Activated CD8-positive, alpha-beta T cell treated with anti-CD3 and anti-CD28 coated beads, Interleukin-2, amount 10 ng/mL, durations not matched to agents 7 days and 5 days (primary cell): ENCODE data around the gene RBMS3. TPM values are rescaled to one million over a fixed set of nuclear protein-coding genes. Genes with fewer than 3 reads are reported as not detected.

Experiments used
- ATAC-seq: fragments of 150-1000 bp; cut with Tn5 transposase; one replicate; pipeline ENCODE4 v1.10.0; 2021; ENCODE audit warnings: moderate library complexity
- CTCF ChIA-PET: fragments of 350-600 bp; sonication (Branson Sonifier 250); formaldehyde crosslinking; loops from one replicate; lab custom pipeline; 2021; ENCODE audit warnings: antibody characterized with exemption; lab: Charles Lee
- POLR2A ChIA-PET: fragments of 350-600 bp; sonication (Branson Sonifier 250); formaldehyde crosslinking; loops from one replicate; lab custom pipeline; 2021; ENCODE audit warnings: antibody characterized with exemption; lab: Charles Lee
- DNase-seq: peaks from one replicate; pipeline ENCODE4 v3.0.0-alpha.2; 2020
- H3K27ac Mint-ChIP-seq: one replicate; pipeline ENCODE4 v1.8.0; 2021; ENCODE audit warnings: mild to moderate bottlenecking, mixed read lengths
- H3K27me3 Mint-ChIP-seq: one replicate; pipeline ENCODE4 v1.8.0; 2021; ENCODE audit warnings: low read depth, mixed read lengths
- H3K36me3 Mint-ChIP-seq: one replicate; pipeline ENCODE4 v1.8.0; 2021; ENCODE audit warnings: low read depth, mixed read lengths
- H3K4me1 Mint-ChIP-seq: one replicate; pipeline ENCODE4 v1.8.0; 2021; ENCODE audit warnings: low read depth, mixed read lengths
- H3K4me3 Mint-ChIP-seq: one replicate; pipeline ENCODE4 v1.8.0; 2021; ENCODE audit warnings: mild to moderate bottlenecking, mixed read lengths
- H3K9me3 Mint-ChIP-seq: one replicate; pipeline ENCODE4 v1.8.0; 2022; ENCODE audit warnings: mixed read lengths; ENCODE audit not compliant: insufficient read depth
- total RNA-seq, 2 experiments: library from RNA; stranded (reverse); gene quantifications; one replicate each; pipeline ENCODE4 v1.2.3, GENCODE V29; 2021

The RBMS3 gene
- total RNA-seq, 2 experiments from 2014 or later = 0.11 to 0.29 TPM

- ChIA-PET POLR2A (no interaction called here), CTCF (no interaction called here)
- no peak for ATAC-seq
- no peaks in the 10 kb centered on the region for H3K9me3 Mint-ChIP-seq
- H3K27me3 Mint-ChIP-seq = no peaks in the 10 kb centered on the region
- H3K4me1 Mint-ChIP-seq = no peaks in the 10 kb centered on the region
- no peak for DNase-seq
- no peak overlapping the region for H3K27ac Mint-ChIP-seq
- no peaks in the 10 kb centered on the region for H3K36me3 Mint-ChIP-seq
- no peak overlapping the region for H3K4me3 Mint-ChIP-seq
Measured at GRCh38 chr3:29429055-29429679, 148.3 kb downstream of the RBMS3 start.

- Mint-ChIP-seq H3K36me3 (no peaks in the 10 kb centered on the region), H3K9me3 (no peaks in the 10 kb centered on the region), H3K4me1 (no peaks in the 10 kb centered on the region), H3K27ac (no peak overlapping the region), H3K27me3 (no peaks in the 10 kb centered on the region), H3K4me3 (no peak overlapping the region)
- ATAC-seq (no peak), DNase-seq (no peak)
- ChIA-PET CTCF (no interaction called here), POLR2A (no interaction called here)
Measured at GRCh38 chr3:29430558-29430971, 149.7 kb downstream of the RBMS3 start.

GRCh38 chr3:29436612-29437323, 155.9 kb downstream of the RBMS3 start:
- ChIA-PET POLR2A (no interaction called here), CTCF (no interaction called here)
- DNase-seq (no peak), ATAC-seq (no peak)
- Mint-ChIP-seq H3K27me3 (no peaks in the 10 kb centered on the region), H3K27ac (no peak overlapping the region), H3K4me3 (no peak overlapping the region), H3K36me3 (no peaks in the 10 kb centered on the region), H3K9me3 (peaks cover under 1% of the 10 kb centered on the region), H3K4me1 (peaks cover 3% of the 10 kb centered on the region)

GRCh38 chr3:29438580-29438979, 157.7 kb downstream of the RBMS3 start:
- no peak overlapping the region for H3K27ac Mint-ChIP-seq
- no peak overlapping the region for H3K4me3 Mint-ChIP-seq
- peaks cover 3% of the 10 kb centered on the region for H3K9me3 Mint-ChIP-seq
- no peak for ATAC-seq
- H3K27me3 Mint-ChIP-seq = no peaks in the 10 kb centered on the region
- no peaks in the 10 kb centered on the region for H3K36me3 Mint-ChIP-seq
- ChIA-PET POLR2A (no interaction called here), CTCF (no interaction called here)
- no peak for DNase-seq
- H3K4me1 Mint-ChIP-seq = peaks cover 3% of the 10 kb centered on the region

- Mint-ChIP-seq H3K4me3 (no peak overlapping the region), H3K4me1 (peaks cover 3% of the 10 kb centered on the region), H3K36me3 (no peaks in the 10 kb centered on the region), H3K27ac (no peak overlapping the region), H3K9me3 (peaks cover 3% of the 10 kb centered on the region), H3K27me3 (no peaks in the 10 kb centered on the region)
- ATAC-seq (no peak), DNase-seq (no peak)
- ChIA-PET CTCF (no interaction called here), POLR2A (no interaction called here)
Measured at GRCh38 chr3:29440413-29441305, 159.8 kb downstream of the RBMS3 start.

GRCh38 chr3:29441422-29441821, 160.6 kb downstream of the RBMS3 start:
- ChIA-PET CTCF (no interaction called here), POLR2A (no interaction called here)
- Mint-ChIP-seq H3K9me3 (peaks cover 3% of the 10 kb centered on the region), H3K4me3 (no peak overlapping the region), H3K36me3 (no peaks in the 10 kb centered on the region), H3K27me3 (no peaks in the 10 kb centered on the region), H3K27ac (no peak overlapping the region), H3K4me1 (peaks cover 3% of the 10 kb centered on the region)
- DNase-seq (no peak), ATAC-seq (no peak)

- DNase-seq (no peak), ATAC-seq (no peak)
- no peaks in the 10 kb centered on the region for H3K36me3 Mint-ChIP-seq
- H3K27ac Mint-ChIP-seq = no peak overlapping the region
- ChIA-PET CTCF (no interaction called here), POLR2A (no interaction called here)
- H3K4me1 Mint-ChIP-seq = no peaks in the 10 kb centered on the region
- H3K9me3 Mint-ChIP-seq = no peaks in the 10 kb centered on the region
- no peak overlapping the region for H3K4me3 Mint-ChIP-seq
- H3K27me3 Mint-ChIP-seq = no peaks in the 10 kb centered on the region
Measured at GRCh38 chr3:29447946-29448627, 167.2 kb downstream of the RBMS3 start.

GRCh38 chr3:29451920-29452319, 171.0 kb downstream of the RBMS3 start:
- ChIA-PET POLR2A (no interaction called here), CTCF (no interaction called here)
- no peak for DNase-seq
- ATAC-seq = no peak
- Mint-ChIP-seq H3K4me1 (no peaks in the 10 kb centered on the region), H3K27me3 (no peaks in the 10 kb centered on the region), H3K27ac (no peak overlapping the region), H3K4me3 (no peak overlapping the region), H3K9me3 (no peaks in the 10 kb centered on the region), H3K36me3 (no peaks in the 10 kb centered on the region)

GRCh38 chr3:29452934-29453283, 172.0 kb downstream of the RBMS3 start:
- Mint-ChIP-seq H3K4me3 (no peak overlapping the region), H3K9me3 (no peaks in the 10 kb centered on the region), H3K27ac (no peak overlapping the region), H3K27me3 (no peaks in the 10 kb centered on the region), H3K36me3 (no peaks in the 10 kb centered on the region), H3K4me1 (no peaks in the 10 kb centered on the region)
- ChIA-PET CTCF (no interaction called here), POLR2A (no interaction called here)
- ATAC-seq (no peak), DNase-seq (no peak)

- POLR2A ChIA-PET = interaction anchor here (0.6 kb wide), 1 partner anchor 198 kb away, joined by 3 read pairs; no protein-coding TSS in a partner anchor
- Mint-ChIP-seq H3K27me3 (no peaks in the 10 kb centered on the region), H3K9me3 (no peaks in the 10 kb centered on the region), H3K4me1 (no peaks in the 10 kb centered on the region), H3K27ac (no peak overlapping the region), H3K36me3 (no peaks in the 10 kb centered on the region), H3K4me3 (no peak overlapping the region)
- CTCF ChIA-PET = no interaction called here
- ATAC-seq (no peak), DNase-seq (no peak)
Measured at GRCh38 chr3:29453284-29454001, 172.6 kb downstream of the RBMS3 start.

GRCh38 chr3:29454161-29454611, 173.3 kb downstream of the RBMS3 start:
- ATAC-seq (no peak), DNase-seq (no peak)
- no peaks in the 10 kb centered on the region for H3K27me3 Mint-ChIP-seq
- H3K27ac Mint-ChIP-seq = no peak overlapping the region
- H3K9me3 Mint-ChIP-seq = no peaks in the 10 kb centered on the region
- POLR2A ChIA-PET = no interaction called here
- no peaks in the 10 kb centered on the region for H3K36me3 Mint-ChIP-seq
- H3K4me1 Mint-ChIP-seq = no peaks in the 10 kb centered on the region
- CTCF ChIA-PET = no interaction called here
- no peak overlapping the region for H3K4me3 Mint-ChIP-seq
